Frontal cortex (tissue), 4 donors: ENCODE measurements around the gene HLX. TPM values are rescaled to one million over a fixed set of nuclear protein-coding genes. Genes with fewer than 3 reads are reported as not detected.

ENCODE experiments used
- DNase-seq, 2 donors: peaks; one replicate each; pipeline ENCODE4 v3.0.0; 2012; ENCODE audit warnings: low spot score in 2 of 2
- FAIRE-seq: peaks from 2 replicates; lab custom pipeline; 2012; peaks lifted over from hg19 to GRCh38; lab: Jason Lieb, UNC
- total RNA-seq: library from RNA; depleted of rRNA; stranded (reverse); fragments of >200 nt; gene quantifications from one replicate; pipeline ENCODE4 v1.2.3, GENCODE V29; 2014
- donor health status: control.
- donor health status: control.
- donor health status: control.

HLX gene
- total RNA-seq, 1 donor from 2014 or later, result 0.82 TPM

GRCh38 chr1:220920967-220921366 lies 41.7 kb downstream of the HLX start:
- DNase-seq (no peak), FAIRE-seq (no peak)

- FAIRE-seq, result no peak
- no peak for DNase-seq
Measured at GRCh38 chr1:220921498-220921897, 42.3 kb downstream of the HLX start.

GRCh38 chr1:220921971-220922635 lies 42.9 kb downstream of the HLX start:
- FAIRE-seq, result no peak

GRCh38 chr1:220922951-220923350 lies 43.7 kb downstream of the HLX start:
- no peak for FAIRE-seq
- no peak for DNase-seq

More at GRCh38 chr1:220921971-220922635, 42.9 kb downstream of the HLX start:
- no peak for DNase-seq

GRCh38 chr1:220924331-220924970 lies 45.2 kb downstream of the HLX start:
- FAIRE-seq (no peak), DNase-seq (no peak)

DNA sequence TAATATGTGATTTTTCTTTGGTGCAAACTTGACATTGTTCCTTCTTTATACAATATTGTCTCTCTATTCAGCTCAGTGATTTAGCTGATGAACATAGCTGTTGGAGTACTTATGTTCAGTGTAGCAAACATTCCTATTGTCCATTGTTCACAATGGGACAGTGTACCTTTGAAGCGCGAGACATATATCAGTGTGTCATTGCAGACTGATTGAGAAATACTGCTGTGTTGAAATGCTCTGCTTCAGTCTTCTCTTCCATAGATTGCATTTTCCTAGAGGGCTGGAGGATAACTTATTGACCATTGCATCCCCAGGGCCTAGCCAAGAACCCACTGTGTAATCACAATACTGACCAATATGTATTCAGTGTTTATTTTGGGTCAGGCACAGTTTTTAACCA lies 46.5 kb downstream of the HLX start:
- DNase-seq, result no peak
- no peak for FAIRE-seq

DNA sequence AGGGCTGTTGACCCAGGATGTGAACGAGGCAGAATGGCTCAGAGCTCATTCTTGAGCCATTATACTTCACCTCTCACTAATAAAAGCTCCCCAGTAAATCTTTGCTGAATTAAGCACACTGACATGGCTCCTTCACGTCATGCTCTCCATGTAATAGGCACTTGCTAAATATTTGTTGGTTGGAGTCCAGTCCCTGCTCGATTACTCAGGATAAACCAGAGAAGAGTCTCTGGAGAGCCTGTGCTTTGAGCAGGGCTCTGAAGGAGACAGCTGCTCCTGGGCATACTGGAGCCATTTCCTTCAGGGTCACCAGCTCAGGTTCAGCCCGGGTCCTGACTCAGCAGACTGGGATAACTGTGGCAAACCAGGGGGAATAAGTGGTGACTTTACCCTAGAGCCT lies 46.9 kb downstream of the HLX start:
- DNase-seq (no peak), FAIRE-seq (no peak)

DNA sequence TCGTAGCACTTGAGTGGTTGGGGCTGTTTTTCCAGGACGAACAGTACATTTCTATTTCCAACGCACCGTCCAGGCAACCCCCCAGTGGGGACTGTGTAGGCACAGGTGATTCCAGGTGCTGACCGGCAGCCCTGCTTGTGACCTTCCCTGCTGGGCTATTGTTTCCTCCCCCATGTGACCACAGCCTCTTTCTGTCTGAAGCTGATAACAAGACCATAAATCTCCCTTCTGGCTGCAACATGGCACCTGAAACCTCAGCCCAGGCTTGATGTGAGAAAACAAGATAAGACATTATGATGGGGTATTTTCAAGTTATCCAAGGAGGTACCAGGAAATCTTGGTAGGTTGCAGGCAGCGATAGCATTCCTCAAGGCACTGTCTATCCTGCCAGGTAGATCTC lies 48.2 kb downstream of the HLX start:
- FAIRE-seq, result no peak
- no peak for DNase-seq

DNA sequence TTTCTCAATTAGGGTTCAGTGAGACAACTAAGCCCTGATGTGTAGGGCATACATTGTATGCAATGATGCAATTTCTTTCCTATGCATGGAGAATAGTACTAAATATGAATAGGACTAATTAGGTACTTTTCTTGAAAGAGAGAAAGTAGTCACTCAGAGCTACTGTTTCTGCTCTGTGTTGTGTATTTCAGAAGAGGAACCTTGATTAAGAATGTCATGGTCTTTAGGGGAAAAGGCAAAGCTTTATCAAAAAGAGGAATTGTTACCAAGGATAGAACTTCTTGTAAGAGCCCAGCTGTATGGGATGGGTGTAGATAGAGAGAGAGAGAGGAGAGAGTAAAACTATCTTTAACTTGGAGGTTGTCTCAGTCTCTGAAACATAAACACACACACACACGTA lies 49.1 kb downstream of the HLX start:
- FAIRE-seq, result no peak

DNA sequence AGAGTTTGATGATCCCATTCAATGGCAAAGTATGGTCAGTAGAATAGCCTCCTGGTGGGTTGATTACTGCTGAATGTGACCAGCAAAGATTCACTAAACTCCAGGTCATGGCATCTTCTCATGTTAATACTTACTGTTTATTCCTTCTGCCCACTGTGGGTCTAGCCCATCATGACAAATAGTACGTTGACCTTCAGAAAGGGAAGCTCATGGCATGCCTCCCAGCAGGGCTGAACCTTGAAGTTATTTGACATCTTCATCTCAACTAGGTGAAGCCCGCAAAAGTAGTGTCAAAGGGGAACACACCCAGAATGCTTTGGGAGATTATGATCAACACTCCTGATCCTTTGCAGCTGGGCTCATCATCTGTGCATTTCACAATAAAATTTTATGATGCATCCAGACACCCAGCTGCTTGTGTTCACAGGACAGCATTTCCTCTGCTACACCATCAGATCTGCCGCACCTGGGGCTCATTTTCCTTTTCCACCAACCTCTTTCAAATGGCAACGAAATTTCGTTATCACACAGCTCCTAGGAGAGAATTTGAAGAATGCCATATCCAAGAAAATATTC lies 49.6 kb downstream of the HLX start:
- DNase-seq (no peak), FAIRE-seq (no peak)

More for the DNA sequence above, 49.1 kb downstream of the HLX start:
- no peak for DNase-seq

GRCh38 chr1:220929304-220929703 lies 50.1 kb downstream of the HLX start:
- DNase-seq (no peak), FAIRE-seq (no peak)

Other genes with a start within 250 kb of the HLX start
- 60.7 TPM for gene C1orf115, start 189.1 kb upstream of the HLX start, total RNA-seq
- 7.3 TPM for gene MTARC2, start 131.1 kb upstream of the HLX start, total RNA-seq
- 19.6 TPM for gene MTARC1, start 92.5 kb upstream of the HLX start, total RNA-seq